ENCODE measurements around the gene ZNF280D.

GRCh38 chr15:56683908-56684307, 49.4 kb downstream of the ZNF280D start:
- TF ChIP-seq CTCF (IDR thresholded peaks at IDR 0.05) (no peak), POLR2A (IDR thresholded peaks at IDR 0.05) (no peak)
